Stimulated activated CD8-positive, alpha-beta memory T cell treated with anti-CD3 and anti-CD28 coated beads, Interleukin-2, amount 100 ng/mL, for 48 hours (primary cell): ENCODE measurements around the gene MT1H.

ENCODE experiments used
- DNase-seq, 2 donors: peaks; one replicate each; pipeline ENCODE4 v3.0.0-alpha.2; 2020; ENCODE audit warnings: low read depth in 2 of 2

The MT1H gene

GRCh38 chr16:56636616-56637413, 32.8 kb upstream of the MT1H start:
- DNase-seq, result no peak

- DNase-seq, result no peak
These were observed 31.5 kb upstream of the MT1H start, which contains the start of gene MT1A for GRCh38 chr16:56637814-56638750. Gene MT1A, plus strand, starts transcription at chr16:56638666. Its CDS starts 73 bp downstream, at chr16:56638739.

- DNase-seq, result no peak
These were observed 30.6 kb upstream of the MT1H start for GRCh38 chr16:56639045-56639444.

- no peak for DNase-seq
These were observed 29.5 kb upstream of the MT1H start for GRCh38 chr16:56640076-56640475.

- DNase-seq, result no peak
These were observed 28.4 kb upstream of the MT1H start for GRCh38 chr16:56641166-56641565.

GRCh38 chr16:56643080-56643778, 26.4 kb upstream of the MT1H start:
- peak; percentile 71 to 73 for DNase-seq

GRCh38 chr16:56643833-56644232, 25.8 kb upstream of the MT1H start:
- no peak for DNase-seq

GRCh38 chr16:56645311-56645710, 24.3 kb upstream of the MT1H start:
- DNase-seq, result no peak

GRCh38 chr16:56645838-56646237, 23.8 kb upstream of the MT1H start:
- DNase-seq, result no peak

- DNase-seq, result no peak
These were observed 21.8 kb upstream of the MT1H start for GRCh38 chr16:56647641-56648431.

GRCh38 chr16:56649271-56649670, 20.3 kb upstream of the MT1H start:
- no peak for DNase-seq

GRCh38 chr16:56649820-56650219, 19.8 kb upstream of the MT1H start:
- no peak for DNase-seq

- DNase-seq, result no peak
These were observed 18.0 kb upstream of the MT1H start, which contains the start of gene MT1B for GRCh38 chr16:56651586-56651985. Gene MT1B, plus strand, starts transcription at chr16:56651886. Its CDS starts 68 bp downstream, at chr16:56651954.

GRCh38 chr16:56652600-56652999, 17.0 kb upstream of the MT1H start:
- no peak for DNase-seq

GRCh38 chr16:56653218-56653617, 16.4 kb upstream of the MT1H start:
- no peak for DNase-seq

- DNase-seq, result peak; percentile 58 to 78
These were observed 11.9 kb upstream of the MT1H start, which contains the start of gene MT1F for GRCh38 chr16:56657555-56658326. Gene MT1F, plus strand, starts transcription at chr16:56657959. Its CDS starts 100 bp downstream, at chr16:56658059.

GRCh38 chr16:56658327-56658875, 11.2 kb upstream of the MT1H start:
- DNase-seq, result no peak

GRCh38 chr16:56662357-56663354, 7.0 kb upstream of the MT1H start:
- DNase-seq, result no peak

- no peak for DNase-seq
These were observed 5.1 kb upstream of the MT1H start for GRCh38 chr16:56664506-56664905.
